MCF 10A (cell line): ENCODE measurements around the gene RAD51B. TPM values are rescaled to one million over a fixed set of nuclear protein-coding genes. Genes with fewer than 3 reads are reported as not detected.

Experiments
- BruUV-seq: library from RNA; stranded (reverse); fragments of 400-500 nt; replicated peaks from 2 replicates; lab custom pipeline; 2021; lab: Mats Ljungman, UMichigan
- CTCF ChIA-PET: fragments of 300-600 bp; sonication (Branson Sonifier 250); formaldehyde crosslinking; extraction: SDS; loops from one replicate; lab custom pipeline; 2021; ENCODE audit warnings: antibody characterized with exemption, inconsistent platforms; lab: Yijun Ruan, JAX
- POLR2A ChIA-PET: fragments of 300-600, 350-650 bp; sonication (Branson Sonifier 250); formaldehyde crosslinking; extraction: SDS; loops from one replicate; lab custom pipeline; 2020; ENCODE audit warnings: antibody characterized with exemption, inconsistent platforms; lab: Yijun Ruan, JAX
- DNase-seq: peaks from one replicate; pipeline ENCODE4 v3.0.0-alpha.2; 2018; ENCODE audit not compliant: unreplicated experiment
- H3K27ac Mint-ChIP-seq: one replicate; pipeline ENCODE4 v1.8.0; 2022; ENCODE audit warnings: mild to moderate bottlenecking, low read depth, mixed read lengths; ENCODE audit not compliant: unreplicated experiment
- H3K27me3 Mint-ChIP-seq: one replicate; pipeline ENCODE4 v1.8.0; 2022; ENCODE audit warnings: mixed read lengths; ENCODE audit not compliant: insufficient read depth, unreplicated experiment
- H3K36me3 Mint-ChIP-seq: one replicate; pipeline ENCODE4 v1.8.0; 2022; ENCODE audit warnings: mild to moderate bottlenecking, moderate library complexity, mixed read lengths; ENCODE audit not compliant: insufficient read depth, unreplicated experiment
- H3K4me1 Mint-ChIP-seq: one replicate; pipeline ENCODE4 v1.8.0; 2022; ENCODE audit warnings: mixed read lengths; ENCODE audit not compliant: insufficient read depth, unreplicated experiment
- H3K4me3 Mint-ChIP-seq: one replicate; pipeline ENCODE4 v1.8.0; 2022; ENCODE audit warnings: mild to moderate bottlenecking, moderate library complexity, mixed read lengths; ENCODE audit not compliant: unreplicated experiment
- H3K9me3 Mint-ChIP-seq: one replicate; pipeline ENCODE4 v1.8.0; 2022; ENCODE audit warnings: mixed read lengths; ENCODE audit not compliant: unreplicated experiment
- intact Hi-C: fragments of 100-400 bp; cut with micrococcal nuclease; formaldehyde crosslinking; loops from 2 replicates; pipeline ENCODE4 v1.14.1; 2022
- total RNA-seq: library from RNA; stranded (reverse); gene quantifications from 2 replicates; pipeline ENCODE4 v1.2.3, GENCODE V29; 2022
- TF ChIP-seq, protein P1 (sequence below): fragments of 200-600 bp; IDR thresholded peaks from one replicate; pipeline ENCODE4 v1.8.0; 2022; ENCODE audit warnings: antibody characterized with exemption, mild to moderate bottlenecking; ENCODE audit not compliant: unreplicated experiment

The RAD51B gene
- total RNA-seq, 1 experiment from 2014 or later, result 14.6 TPM

DNA sequence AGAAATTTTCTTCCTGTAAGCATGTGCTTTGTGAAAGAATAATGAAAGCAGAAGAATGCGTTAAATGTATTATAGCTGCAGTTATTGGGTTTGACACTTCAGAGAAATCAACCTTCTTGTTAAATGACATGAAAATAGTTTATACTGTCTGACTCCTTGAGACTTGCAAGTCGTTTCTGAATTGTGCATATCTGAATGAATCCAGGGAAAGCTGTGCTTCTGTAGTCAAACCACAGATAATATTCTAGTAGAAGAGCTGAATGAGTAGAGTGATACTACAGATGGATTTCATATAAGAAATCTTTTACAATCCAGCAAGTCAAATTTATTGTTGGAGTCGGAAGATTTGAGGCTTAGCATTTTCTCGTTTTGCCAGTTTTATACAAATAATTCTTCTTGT, 343.3 kb downstream of the RAD51B start:
- DNase-seq, result no peak
- H3K9me3 Mint-ChIP-seq, result no peaks in the 10 kb centered on the region
- H3K27ac Mint-ChIP-seq, result no peak overlapping the region
- ChIA-PET POLR2A (interaction anchor here (0.7 to 1.2 kb wide), 2 partner anchors 10 to 71 kb away, joined by 3 read pairs; no protein-coding TSS in a partner anchor), CTCF (interaction anchor here (0.6 kb wide), 1 partner anchor 22 kb away, joined by 3 read pairs; no protein-coding TSS in a partner anchor)
- BruUV-seq, result no TSS peak
- TF ChIP-seq, protein P1, sequence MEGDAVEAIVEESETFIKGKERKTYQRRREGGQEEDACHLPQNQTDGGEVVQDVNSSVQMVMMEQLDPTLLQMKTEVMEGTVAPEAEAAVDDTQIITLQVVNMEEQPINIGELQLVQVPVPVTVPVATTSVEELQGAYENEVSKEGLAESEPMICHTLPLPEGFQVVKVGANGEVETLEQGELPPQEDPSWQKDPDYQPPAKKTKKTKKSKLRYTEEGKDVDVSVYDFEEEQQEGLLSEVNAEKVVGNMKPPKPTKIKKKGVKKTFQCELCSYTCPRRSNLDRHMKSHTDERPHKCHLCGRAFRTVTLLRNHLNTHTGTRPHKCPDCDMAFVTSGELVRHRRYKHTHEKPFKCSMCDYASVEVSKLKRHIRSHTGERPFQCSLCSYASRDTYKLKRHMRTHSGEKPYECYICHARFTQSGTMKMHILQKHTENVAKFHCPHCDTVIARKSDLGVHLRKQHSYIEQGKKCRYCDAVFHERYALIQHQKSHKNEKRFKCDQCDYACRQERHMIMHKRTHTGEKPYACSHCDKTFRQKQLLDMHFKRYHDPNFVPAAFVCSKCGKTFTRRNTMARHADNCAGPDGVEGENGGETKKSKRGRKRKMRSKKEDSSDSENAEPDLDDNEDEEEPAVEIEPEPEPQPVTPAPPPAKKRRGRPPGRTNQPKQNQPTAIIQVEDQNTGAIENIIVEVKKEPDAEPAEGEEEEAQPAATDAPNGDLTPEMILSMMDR, result no peak
- H3K4me1 Mint-ChIP-seq, result peaks cover 10% of the 10 kb centered on the region
- H3K36me3 Mint-ChIP-seq, result no peaks in the 10 kb centered on the region
- intact Hi-C loops, result no loop called here
- no peaks in the 10 kb centered on the region for H3K27me3 Mint-ChIP-seq
- H3K4me3 Mint-ChIP-seq, result no peak overlapping the region

DNA sequence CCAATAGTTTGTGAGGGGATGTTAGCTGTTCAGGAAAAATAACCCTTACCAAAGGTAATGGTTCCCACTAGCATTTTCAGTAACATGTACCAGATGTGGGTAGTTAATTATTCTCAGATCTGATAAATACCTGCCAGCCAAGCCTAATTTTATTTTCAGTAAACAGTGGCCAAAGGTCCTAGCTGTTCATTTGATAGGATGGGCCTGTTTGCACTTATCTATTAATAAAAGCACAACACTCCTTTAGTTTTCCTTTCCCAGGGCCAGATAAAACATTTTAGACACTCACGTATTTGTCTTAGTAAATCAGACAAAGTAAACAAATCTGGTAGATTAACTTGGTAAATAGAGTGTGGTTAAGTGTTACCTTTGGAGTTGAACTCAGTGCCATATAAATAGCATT, 345.1 kb downstream of the RAD51B start:
- Mint-ChIP-seq H3K27me3 (no peaks in the 10 kb centered on the region), H3K9me3 (no peaks in the 10 kb centered on the region), H3K27ac (no peak overlapping the region), H3K4me1 (no peaks in the 10 kb centered on the region), H3K4me3 (no peak overlapping the region), H3K36me3 (no peaks in the 10 kb centered on the region)
- ChIA-PET POLR2A (interaction anchor here (1.0 kb wide), 2 partner anchors 8 to 21 kb away, joined by 3 to 4 read pairs; no protein-coding TSS in a partner anchor), CTCF (interaction anchor here (0.5 kb wide), 2 partner anchors 13 to 1562 kb away, joined by 3 read pairs; no protein-coding TSS in a partner anchor)
- DNase-seq, result no peak
- TF ChIP-seq, protein P1, result no peak
- BruUV-seq, result no TSS peak
- intact Hi-C loops, result no loop called here

DNA sequence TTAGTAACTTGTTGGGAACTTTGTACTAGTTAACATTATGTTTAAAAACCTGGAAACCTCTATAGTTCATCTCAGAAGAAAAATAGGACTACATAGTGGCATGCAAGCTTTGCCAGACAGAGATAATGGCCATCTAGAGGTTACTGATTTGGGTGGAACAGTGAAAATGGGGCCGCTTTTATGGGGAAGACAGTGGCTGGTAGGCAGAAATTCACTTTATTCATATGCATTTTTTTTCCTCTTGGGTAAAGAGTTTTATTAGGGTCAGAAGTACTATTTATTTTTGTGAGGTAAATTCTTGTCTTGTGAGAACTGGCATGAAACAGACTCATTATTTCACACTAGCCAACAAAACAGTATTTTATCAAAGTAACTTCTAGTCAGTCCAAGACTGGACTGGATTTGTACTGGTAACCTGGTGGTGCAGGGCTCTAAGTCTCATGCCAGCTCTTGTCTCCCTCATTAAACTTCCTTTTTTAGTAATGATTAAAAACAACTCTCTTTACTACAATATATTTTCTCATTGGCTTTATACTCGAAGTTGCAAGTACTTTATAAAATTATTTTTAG, 345.8 kb downstream of the RAD51B start:
- Mint-ChIP-seq H3K9me3 (no peaks in the 10 kb centered on the region), H3K4me3 (no peak overlapping the region), H3K27me3 (no peaks in the 10 kb centered on the region), H3K4me1 (no peaks in the 10 kb centered on the region), H3K36me3 (no peaks in the 10 kb centered on the region), H3K27ac (no peak overlapping the region)
- CTCF ChIA-PET, result no interaction called here
- intact Hi-C loops, result no loop called here
- no TSS peak for BruUV-seq
- POLR2A ChIA-PET, result interaction anchor here (0.6 to 1.0 kb wide), 3 partner anchors 22 to 85 kb away, joined by 3 to 4 read pairs (median 3); no protein-coding TSS in a partner anchor
- DNase-seq, result no peak
- TF ChIP-seq, protein P1, result no peak

DNA sequence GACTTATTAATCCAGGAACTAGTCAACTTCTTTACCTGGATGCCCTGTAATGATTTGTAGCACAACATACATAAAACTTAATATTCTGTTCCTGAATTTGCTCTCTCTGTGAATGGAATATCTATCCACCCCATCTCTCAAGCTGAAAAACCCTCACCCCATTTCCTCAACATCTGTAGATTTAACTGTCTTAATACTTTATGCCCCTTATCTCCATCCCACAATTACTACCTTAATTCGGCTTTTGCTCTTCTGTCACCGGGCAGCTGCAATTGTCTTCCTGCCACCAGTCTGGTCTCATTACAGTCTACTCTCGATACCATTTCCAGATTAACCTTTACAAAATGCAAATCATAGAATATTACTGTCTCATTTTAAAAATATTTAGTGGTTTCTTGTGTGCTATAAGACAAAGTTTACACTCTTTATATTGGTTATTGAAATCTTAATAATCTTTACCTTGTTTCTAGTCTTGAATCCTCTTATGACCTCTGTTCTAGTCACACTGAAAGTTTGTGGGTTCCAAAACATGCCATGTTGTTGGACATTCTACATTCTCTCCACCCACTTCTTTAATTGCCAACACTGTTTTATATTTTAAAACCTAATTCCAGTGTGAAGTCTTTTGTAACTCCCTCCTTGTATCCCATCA, 347.3 kb downstream of the RAD51B start:
- intact Hi-C loops, result no loop called here
- TF ChIP-seq, protein P1, result no peak
- Mint-ChIP-seq H3K36me3 (no peaks in the 10 kb centered on the region), H3K4me3 (no peak overlapping the region), H3K27me3 (no peaks in the 10 kb centered on the region), H3K27ac (no peak overlapping the region), H3K9me3 (no peaks in the 10 kb centered on the region), H3K4me1 (no peaks in the 10 kb centered on the region)
- POLR2A ChIA-PET, result interaction anchor here (0.6 to 0.7 kb wide), 2 partner anchors 26 to 44 kb away, joined by 3 to 4 read pairs; no protein-coding TSS in a partner anchor
- no TSS peak for BruUV-seq
- no peak for DNase-seq
- CTCF ChIA-PET, result no interaction called here
